VCaP (cell line): ENCODE results near the gene KANSL1.

Experiments
- H3K27ac ChIP-seq: fragments of 450-650 bp; 2 replicates; pipeline ENCODE4 v1.5.1; 2017
- TF ChIP-seq, protein P1 (sequence below): fragments of 450-650 bp; conservative IDR thresholded peaks from 2 replicates; pipeline ENCODE4 v1.5.1; 2017; ENCODE audit warnings: mild to moderate bottlenecking, moderate library complexity

KANSL1 gene

DNA sequence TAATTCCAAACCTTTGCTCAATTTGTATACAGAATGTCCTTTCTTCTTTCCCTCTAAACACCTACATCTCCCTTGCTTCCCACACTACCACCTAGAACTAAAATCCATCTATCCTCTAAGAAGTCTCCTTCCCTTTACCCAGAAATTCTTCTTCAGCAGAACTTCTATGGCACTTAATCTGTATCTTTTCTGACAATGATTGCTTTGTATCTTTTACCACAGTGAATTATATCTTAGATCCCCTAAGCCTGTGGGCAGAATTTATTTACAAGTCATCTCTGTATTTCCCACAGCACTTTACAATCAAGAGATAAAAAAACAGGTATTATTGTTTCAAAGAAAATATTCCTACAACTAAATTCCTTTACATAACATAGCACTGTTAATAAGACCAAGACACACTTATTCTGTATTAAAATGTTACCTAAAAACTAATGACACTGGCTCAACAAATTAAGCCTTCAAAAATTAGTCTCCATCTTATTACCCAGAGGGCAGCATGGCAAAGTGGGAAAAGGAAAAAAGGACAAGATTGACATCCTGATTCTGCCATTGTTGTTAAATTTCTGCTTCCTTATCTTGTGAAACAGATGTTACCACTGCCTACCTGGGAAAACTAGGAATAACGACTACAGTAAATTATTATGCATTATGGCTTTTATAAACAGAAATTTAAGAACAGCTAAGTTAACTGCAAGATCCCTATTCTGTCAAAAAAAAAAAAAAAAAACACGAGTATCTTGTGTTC is 42.8 kb downstream of the KANSL1 start:
- TF ChIP-seq, protein P1, sequence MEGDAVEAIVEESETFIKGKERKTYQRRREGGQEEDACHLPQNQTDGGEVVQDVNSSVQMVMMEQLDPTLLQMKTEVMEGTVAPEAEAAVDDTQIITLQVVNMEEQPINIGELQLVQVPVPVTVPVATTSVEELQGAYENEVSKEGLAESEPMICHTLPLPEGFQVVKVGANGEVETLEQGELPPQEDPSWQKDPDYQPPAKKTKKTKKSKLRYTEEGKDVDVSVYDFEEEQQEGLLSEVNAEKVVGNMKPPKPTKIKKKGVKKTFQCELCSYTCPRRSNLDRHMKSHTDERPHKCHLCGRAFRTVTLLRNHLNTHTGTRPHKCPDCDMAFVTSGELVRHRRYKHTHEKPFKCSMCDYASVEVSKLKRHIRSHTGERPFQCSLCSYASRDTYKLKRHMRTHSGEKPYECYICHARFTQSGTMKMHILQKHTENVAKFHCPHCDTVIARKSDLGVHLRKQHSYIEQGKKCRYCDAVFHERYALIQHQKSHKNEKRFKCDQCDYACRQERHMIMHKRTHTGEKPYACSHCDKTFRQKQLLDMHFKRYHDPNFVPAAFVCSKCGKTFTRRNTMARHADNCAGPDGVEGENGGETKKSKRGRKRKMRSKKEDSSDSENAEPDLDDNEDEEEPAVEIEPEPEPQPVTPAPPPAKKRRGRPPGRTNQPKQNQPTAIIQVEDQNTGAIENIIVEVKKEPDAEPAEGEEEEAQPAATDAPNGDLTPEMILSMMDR = no peak
- H3K27ac ChIP-seq = no peak overlapping the region

DNA sequence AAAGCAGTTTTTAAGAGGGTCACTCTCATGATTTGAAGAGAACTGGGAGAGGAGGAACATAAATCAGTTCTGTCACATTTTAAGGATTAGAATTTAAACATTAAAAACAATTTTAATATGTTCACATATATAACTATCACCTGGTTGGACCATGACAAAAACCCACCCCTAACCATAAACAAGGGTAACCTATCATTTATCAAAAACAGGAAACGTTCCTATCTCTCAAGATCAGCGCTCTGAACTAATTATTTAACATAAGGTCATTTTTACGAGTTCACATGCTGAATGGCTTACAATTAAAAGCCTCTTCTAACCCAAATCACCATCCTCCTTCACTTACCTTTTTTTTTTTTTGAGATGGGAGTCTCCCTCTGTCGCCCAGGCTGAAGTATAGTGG is 45.0 kb downstream of the KANSL1 start:
- TF ChIP-seq, protein P1 = no peak
- no peak overlapping the region for H3K27ac ChIP-seq

DNA sequence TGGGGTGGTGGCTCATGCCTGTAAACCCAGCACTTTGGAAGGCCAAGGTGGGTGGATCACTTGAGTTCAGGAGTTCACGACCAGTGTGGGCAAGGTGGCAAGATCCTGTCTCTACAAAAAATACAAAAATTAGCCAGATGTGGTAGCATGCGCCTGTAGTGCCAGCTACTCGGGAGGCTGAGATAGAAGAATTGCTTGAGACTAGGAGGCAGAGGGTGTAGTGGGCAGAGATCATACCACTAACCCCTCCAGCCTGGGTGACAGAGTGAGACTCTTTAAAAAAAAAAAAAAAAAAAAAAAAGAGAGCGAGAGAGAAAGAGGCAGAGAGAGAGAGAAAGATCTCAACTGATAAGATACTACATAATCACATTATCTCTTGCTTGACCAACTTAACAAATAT is 45.9 kb downstream of the KANSL1 start:
- TF ChIP-seq, protein P1 = no peak
- H3K27ac ChIP-seq = no peak overlapping the region

DNA sequence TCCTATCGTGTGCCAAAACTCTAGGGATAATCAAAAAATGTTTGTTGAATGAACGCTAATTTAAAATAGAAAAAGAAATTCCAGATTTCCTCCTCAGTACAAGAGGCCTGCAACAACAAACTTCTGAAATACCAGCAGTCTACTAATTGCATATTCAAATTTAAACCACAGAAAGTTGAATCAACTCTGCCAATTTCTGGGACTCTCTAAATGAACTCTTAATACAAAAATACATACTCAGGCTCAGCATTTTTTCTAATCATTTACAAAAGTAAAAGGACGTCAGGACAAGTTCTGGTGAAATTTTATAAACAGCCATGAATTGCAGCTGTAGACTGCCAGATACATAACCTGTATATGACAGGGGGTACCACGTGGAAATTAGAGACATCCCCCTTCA is 49.0 kb downstream of the KANSL1 start:
- H3K27ac ChIP-seq = no peak overlapping the region
- TF ChIP-seq, protein P1 = no peak

DNA sequence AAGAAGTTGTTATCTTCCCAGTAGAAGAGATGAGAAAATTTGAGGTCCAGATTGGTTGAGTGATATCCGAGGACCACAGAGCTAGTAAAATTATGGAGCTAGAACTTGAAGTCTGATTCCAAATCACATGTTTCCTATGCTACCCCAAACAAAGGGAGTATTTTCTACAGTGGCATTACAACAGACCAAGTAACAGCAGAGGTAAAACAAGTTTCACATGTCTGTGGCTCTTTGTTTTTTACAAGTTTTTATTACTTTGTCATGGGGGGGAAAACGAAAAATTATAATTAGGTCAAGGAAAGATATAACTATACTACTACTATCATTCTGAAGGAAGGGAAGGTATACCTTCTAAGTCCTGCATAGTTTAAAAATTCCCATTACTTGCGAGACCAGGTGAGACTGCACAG is 49.4 kb downstream of the KANSL1 start:
- TF ChIP-seq, protein P1 = no peak
- no peak overlapping the region for H3K27ac ChIP-seq

DNA sequence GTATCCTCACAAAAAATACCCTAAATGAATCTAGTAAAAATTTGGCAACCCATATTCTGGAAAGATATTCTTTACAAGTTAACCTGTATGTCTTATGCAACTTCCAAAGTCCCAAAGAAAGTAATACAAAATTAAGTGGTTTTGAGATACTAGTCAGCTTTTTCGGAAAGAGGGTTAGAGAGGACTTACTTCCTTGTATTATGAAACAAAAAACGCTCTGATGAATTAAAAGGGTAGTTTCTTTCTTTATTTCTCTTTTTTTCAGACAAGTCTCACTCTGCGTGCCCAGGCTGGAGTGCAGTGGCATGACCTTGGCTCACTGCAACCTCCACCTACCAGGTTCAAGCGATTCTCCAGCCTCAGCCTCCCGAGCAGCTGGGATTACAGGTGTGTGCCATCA is 51.6 kb downstream of the KANSL1 start:
- TF ChIP-seq, protein P1 = no peak
- no peak overlapping the region for H3K27ac ChIP-seq

DNA sequence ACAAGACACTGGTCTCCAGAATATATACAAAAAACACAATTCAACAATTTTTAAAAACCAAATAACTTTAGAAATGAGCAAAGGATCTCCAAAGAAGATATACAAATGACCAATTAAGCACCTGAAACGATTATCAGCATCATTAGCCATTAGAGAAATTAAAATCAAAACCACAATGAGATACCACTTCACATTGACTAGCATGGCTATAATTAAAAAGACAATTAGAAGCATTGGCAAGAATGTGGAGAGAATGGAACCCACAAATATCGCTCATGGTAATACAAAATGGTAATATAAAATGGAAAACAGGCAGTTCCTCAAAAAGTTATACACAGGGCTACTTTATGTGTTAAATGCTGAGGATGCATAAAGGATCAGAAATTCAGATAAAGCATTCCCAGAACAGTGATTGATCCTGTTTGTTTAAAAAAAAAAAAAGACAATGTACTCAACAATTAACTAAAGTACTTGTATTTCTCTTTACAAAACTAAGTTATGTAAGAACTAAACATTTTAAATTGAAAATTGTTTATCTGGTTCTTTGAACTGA is 52.5 kb downstream of the KANSL1 start:
- TF ChIP-seq, protein P1 = no peak
- no peak overlapping the region for H3K27ac ChIP-seq
